Stimulated activated CD4-positive, alpha-beta T cell treated with anti-CD3 and anti-CD28 coated beads, Interleukin-12 subunit alpha, Interleukin-12 subunit beta, amount 100 ng/mL, for 24 hours (primary cell): ENCODE measurements around the gene FLNA.
A peak's percentile ranks its signal among the peaks of the same experiment; 100 is the strongest.
"Not testable (repeated sequence)": the region's sequence is repeated elsewhere in the genome, so short reads cannot be mapped to it uniquely, and the experiment has no call there.

Source experiments
- DNase-seq, 2 experiments: peaks; one replicate each; pipeline ENCODE4 v3.0.0-alpha.2; 2020; ENCODE audit warnings: low read depth in 2 of 2

The FLNA gene, protein sequence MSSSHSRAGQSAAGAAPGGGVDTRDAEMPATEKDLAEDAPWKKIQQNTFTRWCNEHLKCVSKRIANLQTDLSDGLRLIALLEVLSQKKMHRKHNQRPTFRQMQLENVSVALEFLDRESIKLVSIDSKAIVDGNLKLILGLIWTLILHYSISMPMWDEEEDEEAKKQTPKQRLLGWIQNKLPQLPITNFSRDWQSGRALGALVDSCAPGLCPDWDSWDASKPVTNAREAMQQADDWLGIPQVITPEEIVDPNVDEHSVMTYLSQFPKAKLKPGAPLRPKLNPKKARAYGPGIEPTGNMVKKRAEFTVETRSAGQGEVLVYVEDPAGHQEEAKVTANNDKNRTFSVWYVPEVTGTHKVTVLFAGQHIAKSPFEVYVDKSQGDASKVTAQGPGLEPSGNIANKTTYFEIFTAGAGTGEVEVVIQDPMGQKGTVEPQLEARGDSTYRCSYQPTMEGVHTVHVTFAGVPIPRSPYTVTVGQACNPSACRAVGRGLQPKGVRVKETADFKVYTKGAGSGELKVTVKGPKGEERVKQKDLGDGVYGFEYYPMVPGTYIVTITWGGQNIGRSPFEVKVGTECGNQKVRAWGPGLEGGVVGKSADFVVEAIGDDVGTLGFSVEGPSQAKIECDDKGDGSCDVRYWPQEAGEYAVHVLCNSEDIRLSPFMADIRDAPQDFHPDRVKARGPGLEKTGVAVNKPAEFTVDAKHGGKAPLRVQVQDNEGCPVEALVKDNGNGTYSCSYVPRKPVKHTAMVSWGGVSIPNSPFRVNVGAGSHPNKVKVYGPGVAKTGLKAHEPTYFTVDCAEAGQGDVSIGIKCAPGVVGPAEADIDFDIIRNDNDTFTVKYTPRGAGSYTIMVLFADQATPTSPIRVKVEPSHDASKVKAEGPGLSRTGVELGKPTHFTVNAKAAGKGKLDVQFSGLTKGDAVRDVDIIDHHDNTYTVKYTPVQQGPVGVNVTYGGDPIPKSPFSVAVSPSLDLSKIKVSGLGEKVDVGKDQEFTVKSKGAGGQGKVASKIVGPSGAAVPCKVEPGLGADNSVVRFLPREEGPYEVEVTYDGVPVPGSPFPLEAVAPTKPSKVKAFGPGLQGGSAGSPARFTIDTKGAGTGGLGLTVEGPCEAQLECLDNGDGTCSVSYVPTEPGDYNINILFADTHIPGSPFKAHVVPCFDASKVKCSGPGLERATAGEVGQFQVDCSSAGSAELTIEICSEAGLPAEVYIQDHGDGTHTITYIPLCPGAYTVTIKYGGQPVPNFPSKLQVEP (N-terminal part only)

DNA sequence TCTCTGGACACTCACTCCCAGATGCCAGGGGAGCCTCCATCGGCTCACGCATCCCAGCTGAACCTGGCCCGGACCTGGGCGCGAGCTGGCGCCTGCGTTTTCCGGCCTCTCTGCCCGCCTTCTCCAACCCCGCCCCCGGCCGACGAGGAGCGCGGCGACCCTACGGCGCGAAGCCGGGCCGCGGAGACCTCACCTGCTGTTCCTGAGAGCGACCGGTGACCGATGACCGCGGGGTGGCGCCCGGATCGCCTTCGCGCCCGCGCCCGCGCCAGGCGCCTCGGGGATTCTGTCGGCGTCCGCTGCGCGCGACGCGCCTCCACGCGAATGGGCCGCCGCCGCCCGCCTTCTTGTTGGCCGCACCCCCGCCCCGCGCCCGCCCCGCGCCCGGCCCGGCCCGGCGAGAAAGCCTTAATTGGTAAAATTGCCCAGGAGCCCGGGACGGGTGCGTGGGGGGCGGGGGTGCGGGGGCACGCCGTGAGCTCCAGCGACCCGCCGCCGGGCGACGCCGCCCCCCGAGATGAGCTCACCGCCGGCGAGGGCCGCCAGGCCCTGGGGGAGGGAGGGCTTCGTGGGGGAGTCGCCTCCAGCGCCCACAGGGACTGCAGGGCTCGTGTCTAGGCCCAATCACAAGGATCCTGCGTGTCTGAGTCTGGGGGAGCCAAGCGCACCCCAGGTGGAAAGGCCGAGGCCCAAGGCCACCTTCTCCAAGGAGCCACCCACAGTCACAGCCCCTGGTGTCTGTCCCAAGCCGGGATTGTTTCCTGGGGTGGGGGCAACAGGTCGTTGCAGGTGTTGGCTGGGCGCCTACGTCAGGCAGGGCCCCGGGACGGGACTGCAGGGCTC, at the start of gene FLNA:
FLNA (minus strand) TSS at position 322 of the 843 bp plus-strand sequence. CDS start 3,389 bp downstream, outside the sequence.
- no peak for DNase-seq

- no peak for DNase-seq
These were observed 45.9 kb upstream of the FLNA start for GRCh38 chrX:154420402-154420756.

GRCh38 chrX:154419688-154420401, 45.4 kb upstream of the FLNA start:
- DNase-seq = no peak

DNA sequence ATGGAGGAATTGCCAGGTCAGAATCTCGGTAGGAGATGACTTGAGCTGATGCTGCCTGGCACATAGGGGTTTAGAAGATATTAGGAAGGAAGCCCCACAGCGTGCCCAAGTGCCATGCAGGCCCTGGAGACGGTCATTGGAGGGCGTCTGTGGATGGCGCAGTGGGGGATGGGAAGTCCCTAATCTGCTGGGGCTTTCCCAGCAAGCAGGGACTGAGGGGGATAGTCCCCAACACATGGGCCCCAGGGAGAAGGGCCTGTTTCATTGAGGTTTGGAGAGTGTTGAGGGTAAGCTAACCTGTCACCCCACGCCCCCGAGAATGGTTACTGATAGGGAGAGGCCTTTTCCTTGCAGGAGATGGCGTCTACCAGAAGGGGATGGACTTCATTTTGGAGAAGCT, 44.8 kb upstream of the FLNA start:
- DNase-seq = no peak

GRCh38 chrX:154417157-154417556, 42.7 kb upstream of the FLNA start:
- no peak for DNase-seq

GRCh38 chrX:154413142-154413541, 38.7 kb upstream of the FLNA start:
- DNase-seq = no peak

DNA sequence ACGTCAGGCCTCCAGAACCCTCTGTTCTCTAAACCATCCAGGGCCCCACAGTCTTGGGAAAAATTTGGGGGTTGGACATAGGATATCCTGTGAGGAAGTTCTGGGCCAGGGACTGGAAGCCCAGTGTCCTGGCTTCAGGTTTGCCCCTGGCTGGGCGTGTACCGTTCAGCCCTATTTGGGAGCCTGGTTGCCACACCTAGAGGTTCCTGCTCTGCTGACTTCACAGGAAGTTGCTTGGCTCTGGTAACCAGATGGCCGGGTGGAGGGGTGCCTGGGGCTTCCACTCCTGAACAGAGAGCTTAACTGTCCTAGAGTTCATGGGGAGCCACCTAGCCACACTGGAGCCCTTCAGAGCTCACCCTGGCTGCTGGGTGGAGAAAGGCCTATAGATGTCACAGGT, 38.0 kb upstream of the FLNA start:
- DNase-seq = no peak

GRCh38 chrX:154411981-154412340, 37.5 kb upstream of the FLNA start:
- DNase-seq = peak in 1 of 2 experiments; percentile 40

DNA sequence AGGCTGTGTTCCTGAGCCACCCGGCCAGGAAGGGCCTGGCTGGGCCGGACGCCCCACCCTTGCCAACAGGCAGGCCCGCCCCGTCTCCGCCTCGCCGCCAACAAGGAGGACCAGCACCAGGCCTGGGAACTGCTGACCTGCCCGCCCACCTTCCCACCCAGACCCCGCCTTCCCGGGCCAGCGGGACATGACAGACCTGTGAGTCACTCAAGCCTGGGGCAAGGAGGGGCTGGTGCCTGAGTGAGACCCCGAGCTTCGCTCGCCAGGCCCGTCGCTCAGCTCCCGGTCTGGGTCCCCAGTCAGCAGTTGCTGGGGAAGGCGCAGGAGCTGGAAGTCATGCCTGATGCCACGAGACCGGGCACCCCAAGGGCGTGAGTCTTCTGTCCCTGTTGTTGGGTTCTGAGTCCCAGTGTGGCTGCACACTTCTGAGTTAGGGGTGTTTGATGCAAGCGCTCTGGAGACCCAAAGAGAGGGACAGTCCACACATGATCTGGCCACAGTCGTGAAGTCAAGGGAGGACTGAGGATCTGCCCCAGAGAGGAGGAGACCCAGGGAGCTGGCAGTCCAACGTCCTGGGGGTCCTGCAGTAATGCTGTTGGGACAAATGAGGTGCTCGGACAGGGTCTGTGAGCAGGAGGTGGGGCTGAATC, 34.9 kb upstream of the FLNA start, which contains the start of gene DNASE1L1:
DNASE1L1 (minus strand) TSS at position 33 of the 650 bp plus-strand sequence. CDS start 3,686 bp downstream, outside the sequence.
- DNase-seq = no peak

- no peak for DNase-seq
These were observed 34.3 kb upstream of the FLNA start for GRCh38 chrX:154408659-154409221.

DNA sequence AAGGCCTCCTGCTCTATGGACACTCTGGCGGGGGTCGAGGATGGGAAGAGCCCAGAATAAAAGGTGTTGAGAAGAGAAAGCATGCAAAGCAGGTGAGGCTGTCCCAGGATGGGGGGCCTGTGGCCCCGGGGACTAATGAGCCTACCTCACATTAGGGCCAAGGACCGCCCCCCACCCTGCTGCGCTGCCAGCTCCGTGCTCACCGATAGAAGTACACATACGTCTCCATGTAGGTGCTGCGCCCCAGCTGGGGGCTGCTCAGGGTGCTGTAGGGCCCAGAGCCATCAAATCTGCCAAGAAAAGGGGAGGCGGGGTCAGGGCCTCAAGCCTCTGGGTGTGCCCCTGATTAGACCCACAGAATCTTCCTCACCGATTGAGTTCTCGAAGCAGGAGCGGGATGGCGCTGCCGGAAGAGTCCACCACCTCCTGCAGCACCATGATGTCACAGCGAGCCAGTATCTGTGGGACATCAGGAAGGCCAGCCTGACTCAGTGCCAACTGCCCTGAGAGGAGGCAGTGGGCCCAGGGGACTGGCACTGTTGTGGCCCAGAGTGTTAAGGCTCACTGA, 30.3 kb upstream of the FLNA start:
- no peak for DNase-seq

GRCh38 chrX:154403858-154404257, 29.4 kb upstream of the FLNA start:
- DNase-seq = no peak

- no peak for DNase-seq
These were observed 28.8 kb upstream of the FLNA start for GRCh38 chrX:154403192-154403591.

DNA sequence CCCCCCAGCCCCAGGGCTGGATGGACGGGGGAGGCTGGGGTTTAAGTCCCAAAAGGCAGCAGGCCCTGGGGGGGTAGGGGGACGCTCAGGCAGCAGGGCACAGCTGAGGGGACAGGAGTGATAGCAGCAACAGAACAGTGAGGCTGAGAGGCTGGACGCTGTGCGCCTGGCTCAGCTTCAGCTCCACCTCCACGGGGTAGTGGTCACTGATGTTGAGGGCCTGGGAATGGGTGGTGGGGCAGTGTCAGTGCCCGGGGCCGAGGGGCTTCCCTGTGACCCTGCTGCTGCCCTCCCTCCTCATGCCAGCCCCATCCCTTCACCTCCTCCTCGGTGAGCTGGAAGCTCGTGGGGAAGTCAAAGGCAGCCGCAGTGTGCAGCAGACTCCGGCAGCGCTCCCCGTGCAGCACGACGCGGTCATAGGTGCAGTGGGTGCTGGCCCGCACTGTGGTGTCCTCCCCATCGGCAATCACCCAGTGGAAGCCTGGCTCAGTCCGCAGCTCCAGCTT, 28.2 kb upstream of the FLNA start:
- DNase-seq = no peak

GRCh38 chrX:154401918-154402621, 27.6 kb upstream of the FLNA start:
- DNase-seq = no peak

GRCh38 chrX:154401045-154401799, 26.8 kb upstream of the FLNA start:
- DNase-seq = no peak

DNA sequence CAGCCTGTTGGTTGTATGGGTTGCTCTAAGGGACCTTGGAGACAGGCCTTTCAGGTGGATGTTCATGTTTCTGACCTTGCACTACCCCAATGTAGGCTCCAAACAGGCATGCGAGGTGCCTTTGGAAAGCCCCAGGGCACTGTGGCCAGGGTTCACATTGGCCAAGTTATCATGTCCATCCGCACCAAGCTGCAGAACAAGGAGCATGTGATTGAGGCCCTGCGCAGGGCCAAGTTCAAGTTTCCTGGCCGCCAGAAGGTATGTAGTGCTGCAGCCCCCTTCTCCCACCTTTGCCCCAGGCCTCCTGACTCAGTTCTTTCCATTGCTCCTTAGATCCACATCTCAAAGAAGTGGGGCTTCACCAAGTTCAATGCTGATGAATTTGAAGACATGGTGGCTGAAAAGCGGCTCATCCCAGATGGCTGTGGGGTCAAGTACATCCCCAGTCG, 26.0 kb upstream of the FLNA start:
- not testable (repeated sequence) for DNase-seq
